SK-N-SH treated with all-trans-retinoic acid at 6 μM for 48 hours (cell line): Measurements from ENCODE around the gene TFF3.

Experiments used
- ATAC-seq: fragments of 200-7000 bp; cut with Tn5 transposase; 3 replicates; pipeline ENCODE4 v1.9.1; 2020; ENCODE audit warnings: mild to moderate bottlenecking, moderate library complexity
- ARNTL ChIP-seq: fragments of 450-650 bp; formaldehyde crosslinking; IDR thresholded peaks from 2 replicates; pipeline ENCODE4 v1.5.0; 2020; ENCODE audit warnings: low read depth, mild to moderate bottlenecking, moderate library complexity, borderline replicate concordance
- CSDC2 ChIP-seq: fragments of 250-450 bp; sonication (Bioruptor Pico); IDR thresholded peaks from 2 replicates; pipeline ENCODE4 v1.5.0; 2020; ENCODE audit warnings: mild to moderate bottlenecking, moderate library complexity
- ESRRG ChIP-seq: fragments of 250-450 bp; sonication (Bioruptor Pico); IDR thresholded peaks from 2 replicates; pipeline ENCODE4 v1.6.1; 2021; ENCODE audit warnings: mild to moderate bottlenecking
- GLIS3 ChIP-seq: fragments of 250-450 bp; sonication (Bioruptor Pico); IDR thresholded peaks from 2 replicates; pipeline ENCODE4 v1.5.0; 2020; ENCODE audit warnings: mild to moderate bottlenecking, moderate library complexity
- ISL1 ChIP-seq: fragments of 250-450 bp; sonication (Bioruptor Pico); IDR thresholded peaks from 2 replicates; pipeline ENCODE4 v2.1.2; 2022; ENCODE audit warnings: mild to moderate bottlenecking, moderate library complexity
- OSR1 ChIP-seq: fragments of 250-450 bp; sonication (Bioruptor Pico); IDR thresholded peaks from 2 replicates; pipeline ENCODE4 v1.8.0; 2022; ENCODE audit warnings: moderate library complexity, mild to moderate bottlenecking, inconsistent platforms
- PPARA ChIP-seq: fragments of 250-450 bp; sonication (Bioruptor Pico); IDR thresholded peaks from 2 replicates; pipeline ENCODE4 v1.5.0; 2020; ENCODE audit warnings: mild to moderate bottlenecking, borderline replicate concordance
- RARB ChIP-seq: fragments of 250-450 bp; sonication (Bioruptor Pico); IDR thresholded peaks from 2 replicates; pipeline ENCODE4 v1.8.0; 2021; ENCODE audit warnings: mild to moderate bottlenecking, moderate library complexity
- TCF4 ChIP-seq: fragments of 250-450 bp; sonication (Bioruptor Pico); IDR thresholded peaks from 2 replicates; pipeline ENCODE4 v1.8.0; 2021; ENCODE audit warnings: mild to moderate bottlenecking, moderate library complexity, borderline replicate concordance
- TOX ChIP-seq: fragments of 250-450 bp; sonication (Bioruptor Pico); IDR thresholded peaks from 2 replicates; pipeline ENCODE4 v1.8.0; 2021; ENCODE audit warnings: mild to moderate bottlenecking, moderate library complexity, borderline replicate concordance
- ZC3H10 ChIP-seq: fragments of 250-450 bp; sonication (Bioruptor Pico); IDR thresholded peaks from 2 replicates; pipeline ENCODE4 v1.5.1; 2021; ENCODE audit warnings: mild to moderate bottlenecking, moderate library complexity
- ZFP3 ChIP-seq: fragments of 250-450 bp; sonication (Bioruptor Pico); IDR thresholded peaks from 2 replicates; pipeline ENCODE4 v1.5.0; 2020; ENCODE audit warnings: mild to moderate bottlenecking, moderate library complexity
- ZFP30 ChIP-seq: fragments of 450-650 bp; formaldehyde crosslinking; IDR thresholded peaks from 2 replicates; pipeline ENCODE4 v1.5.0; 2022; ENCODE audit warnings: mild to moderate bottlenecking, moderate library complexity
- ZNF565 ChIP-seq: fragments of 450-650 bp; formaldehyde crosslinking; conservative IDR thresholded peaks from 2 replicates; pipeline ENCODE4 v1.5.0; 2020; ENCODE audit warnings: low read depth, mild to moderate bottlenecking, moderate library complexity
- ZNF70 ChIP-seq: fragments of 450-650 bp; formaldehyde crosslinking; IDR thresholded peaks from 2 replicates; pipeline ENCODE4 v1.5.0; 2020; ENCODE audit warnings: mild to moderate bottlenecking, moderate library complexity
- ZNF8 ChIP-seq: fragments of 450-650 bp; formaldehyde crosslinking; IDR thresholded peaks from 2 replicates; pipeline ENCODE4 v1.5.0; 2020; ENCODE audit warnings: mild to moderate bottlenecking, moderate library complexity
- TF ChIP-seq, protein P1 (sequence below): fragments of 250-450 bp; sonication (Bioruptor Pico); IDR thresholded peaks from 2 replicates; pipeline ENCODE4 v1.8.0; 2021; ENCODE audit warnings: low read depth, mild to moderate bottlenecking, moderate library complexity, borderline replicate concordance
- TF ChIP-seq, protein P2 (sequence below): fragments of 250-450 bp; sonication (Bioruptor Pico); IDR thresholded peaks from 2 replicates; pipeline ENCODE4 v1.5.1; 2020; ENCODE audit warnings: low read depth, mild to moderate bottlenecking, moderate library complexity
- TF ChIP-seq, protein P3 (sequence below): fragments of 250-450 bp; sonication (Bioruptor Pico); IDR thresholded peaks from 2 replicates; pipeline ENCODE4 v1.5.0; 2020; ENCODE audit warnings: mild to moderate bottlenecking, moderate library complexity
- TF ChIP-seq, protein P4 (sequence below): fragments of 250-450 bp; sonication (Bioruptor Pico); IDR thresholded peaks from 2 replicates; pipeline ENCODE4 v1.8.0; 2020; ENCODE audit warnings: mild to moderate bottlenecking, moderate library complexity, borderline replicate concordance

Gene TFF3

DNA sequence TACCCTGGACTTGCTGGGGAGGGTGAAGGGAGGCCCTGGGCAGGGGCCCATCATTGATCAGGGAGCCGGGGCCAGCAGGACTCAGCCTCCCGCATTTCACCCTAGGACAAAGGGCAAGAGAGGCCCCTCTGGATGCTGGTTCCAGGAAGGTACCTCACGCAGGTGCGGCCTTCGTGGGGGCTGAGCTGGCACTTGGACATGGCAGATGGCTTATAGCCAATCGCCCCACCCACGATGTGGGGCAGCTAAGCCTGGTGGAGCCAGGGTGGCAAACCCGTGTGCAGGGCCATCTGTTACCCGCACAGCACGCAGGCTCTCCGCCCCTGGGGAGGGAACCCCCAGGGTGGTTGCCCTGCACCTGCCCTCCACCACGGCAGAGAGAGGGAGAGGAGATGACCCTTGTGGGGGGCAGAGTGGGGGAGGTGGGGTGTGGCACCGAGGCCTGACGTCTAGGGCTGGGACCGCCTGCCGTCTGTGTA, 2.5 kb downstream of the TFF3 start:
- ATAC-seq, result no peak
- TF ChIP-seq PPARA (CRISPR knock-in tag), result no peak
- TF ChIP-seq TOX, result no peak
- no peak for TF ChIP-seq OSR1
- TF ChIP-seq, protein P1, sequence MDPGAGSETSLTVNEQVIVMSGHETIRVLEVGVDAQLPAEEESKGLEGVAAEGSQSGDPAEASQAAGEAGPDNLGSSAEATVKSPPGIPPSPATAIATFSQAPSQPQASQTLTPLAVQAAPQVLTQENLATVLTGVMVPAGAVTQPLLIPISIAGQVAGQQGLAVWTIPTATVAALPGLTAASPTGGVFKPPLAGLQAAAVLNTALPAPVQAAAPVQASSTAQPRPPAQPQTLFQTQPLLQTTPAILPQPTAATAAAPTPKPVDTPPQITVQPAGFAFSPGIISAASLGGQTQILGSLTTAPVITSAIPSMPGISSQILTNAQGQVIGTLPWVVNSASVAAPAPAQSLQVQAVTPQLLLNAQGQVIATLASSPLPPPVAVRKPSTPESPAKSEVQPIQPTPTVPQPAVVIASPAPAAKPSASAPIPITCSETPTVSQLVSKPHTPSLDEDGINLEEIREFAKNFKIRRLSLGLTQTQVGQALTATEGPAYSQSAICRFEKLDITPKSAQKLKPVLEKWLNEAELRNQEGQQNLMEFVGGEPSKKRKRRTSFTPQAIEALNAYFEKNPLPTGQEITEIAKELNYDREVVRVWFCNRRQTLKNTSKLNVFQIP (CRISPR knock-in tag), result no peak
- no peak for TF ChIP-seq RARB
- TF ChIP-seq, all 23 proteins: peak for 0

DNA sequence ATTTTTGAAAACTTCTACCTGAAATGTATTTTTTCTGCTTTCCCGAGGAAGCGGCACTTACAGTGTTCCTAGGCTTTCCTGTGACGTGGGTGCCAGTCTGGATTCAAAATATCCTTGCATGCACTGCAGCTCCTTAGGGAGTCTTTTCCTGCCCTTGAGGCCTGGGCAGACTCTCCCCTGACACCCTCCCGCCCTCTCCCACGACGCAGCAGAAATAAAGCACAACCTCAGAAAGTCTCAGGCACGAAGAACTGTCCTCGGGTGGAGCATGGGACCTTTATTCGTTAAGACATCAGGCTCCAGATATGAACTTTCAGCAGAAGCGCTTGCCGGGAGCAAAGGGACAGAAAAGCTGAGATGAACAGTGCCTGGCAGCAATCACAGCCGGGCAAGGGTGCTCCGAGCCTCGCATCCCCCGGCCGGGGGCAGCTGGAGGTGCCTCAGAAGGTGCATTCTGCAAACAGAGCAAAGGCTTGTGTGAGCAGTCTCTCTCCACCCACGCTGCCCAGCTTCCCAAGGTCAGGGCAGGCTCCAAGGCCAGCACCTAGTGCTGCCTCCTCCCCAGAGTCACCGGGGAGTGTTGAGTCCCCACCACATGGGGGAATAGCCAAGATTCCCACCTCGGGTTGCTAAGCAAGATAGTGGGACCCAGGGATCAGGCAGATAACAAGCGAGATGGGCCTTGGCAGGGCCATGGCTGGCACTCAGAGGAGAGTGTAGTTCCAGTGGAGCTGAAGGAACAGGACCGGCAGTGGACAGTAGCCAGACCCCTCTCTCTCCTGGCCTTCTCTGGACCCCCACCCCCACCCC, 3.2 kb downstream of the TFF3 start:
- no peak for ATAC-seq
- TF ChIP-seq, protein P2, sequence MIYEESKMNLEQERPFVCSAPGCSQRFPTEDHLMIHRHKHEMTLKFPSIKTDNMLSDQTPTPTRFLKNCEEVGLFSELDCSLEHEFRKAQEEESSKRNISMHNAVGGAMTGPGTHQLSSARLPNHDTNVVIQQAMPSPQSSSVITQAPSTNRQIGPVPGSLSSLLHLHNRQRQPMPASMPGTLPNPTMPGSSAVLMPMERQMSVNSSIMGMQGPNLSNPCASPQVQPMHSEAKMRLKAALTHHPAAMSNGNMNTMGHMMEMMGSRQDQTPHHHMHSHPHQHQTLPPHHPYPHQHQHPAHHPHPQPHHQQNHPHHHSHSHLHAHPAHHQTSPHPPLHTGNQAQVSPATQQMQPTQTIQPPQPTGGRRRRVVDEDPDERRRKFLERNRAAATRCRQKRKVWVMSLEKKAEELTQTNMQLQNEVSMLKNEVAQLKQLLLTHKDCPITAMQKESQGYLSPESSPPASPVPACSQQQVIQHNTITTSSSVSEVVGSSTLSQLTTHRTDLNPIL, result no peak
- TF ChIP-seq ARNTL (CRISPR knock-in tag) (no peak), ZNF70 (CRISPR knock-in tag) (no peak), GLIS3 (CRISPR knock-in tag) (no peak), RARB (no peak), OSR1 (no peak), ZNF8 (no peak), ISL1 (CRISPR knock-in tag) (no peak), TCF4 (CRISPR knock-in tag) (no peak), ZFP3 (no peak), ESRRG (no peak), ZNF565 (CRISPR knock-in tag) (no peak), CSDC2 (CRISPR knock-in tag) (no peak)
- TF ChIP-seq, protein P3, sequence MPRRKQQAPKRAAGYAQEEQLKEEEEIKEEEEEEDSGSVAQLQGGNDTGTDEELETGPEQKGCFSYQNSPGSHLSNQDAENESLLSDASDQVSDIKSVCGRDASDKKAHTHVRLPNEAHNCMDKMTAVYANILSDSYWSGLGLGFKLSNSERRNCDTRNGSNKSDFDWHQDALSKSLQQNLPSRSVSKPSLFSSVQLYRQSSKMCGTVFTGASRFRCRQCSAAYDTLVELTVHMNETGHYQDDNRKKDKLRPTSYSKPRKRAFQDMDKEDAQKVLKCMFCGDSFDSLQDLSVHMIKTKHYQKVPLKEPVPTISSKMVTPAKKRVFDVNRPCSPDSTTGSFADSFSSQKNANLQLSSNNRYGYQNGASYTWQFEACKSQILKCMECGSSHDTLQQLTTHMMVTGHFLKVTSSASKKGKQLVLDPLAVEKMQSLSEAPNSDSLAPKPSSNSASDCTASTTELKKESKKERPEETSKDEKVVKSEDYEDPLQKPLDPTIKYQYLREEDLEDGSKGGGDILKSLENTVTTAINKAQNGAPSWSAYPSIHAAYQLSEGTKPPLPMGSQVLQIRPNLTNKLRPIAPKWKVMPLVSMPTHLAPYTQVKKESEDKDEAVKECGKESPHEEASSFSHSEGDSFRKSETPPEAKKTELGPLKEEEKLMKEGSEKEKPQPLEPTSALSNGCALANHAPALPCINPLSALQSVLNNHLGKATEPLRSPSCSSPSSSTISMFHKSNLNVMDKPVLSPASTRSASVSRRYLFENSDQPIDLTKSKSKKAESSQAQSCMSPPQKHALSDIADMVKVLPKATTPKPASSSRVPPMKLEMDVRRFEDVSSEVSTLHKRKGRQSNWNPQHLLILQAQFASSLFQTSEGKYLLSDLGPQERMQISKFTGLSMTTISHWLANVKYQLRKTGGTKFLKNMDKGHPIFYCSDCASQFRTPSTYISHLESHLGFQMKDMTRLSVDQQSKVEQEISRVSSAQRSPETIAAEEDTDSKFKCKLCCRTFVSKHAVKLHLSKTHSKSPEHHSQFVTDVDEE (CRISPR knock-in tag), result no peak
- TF ChIP-seq, protein P4, sequence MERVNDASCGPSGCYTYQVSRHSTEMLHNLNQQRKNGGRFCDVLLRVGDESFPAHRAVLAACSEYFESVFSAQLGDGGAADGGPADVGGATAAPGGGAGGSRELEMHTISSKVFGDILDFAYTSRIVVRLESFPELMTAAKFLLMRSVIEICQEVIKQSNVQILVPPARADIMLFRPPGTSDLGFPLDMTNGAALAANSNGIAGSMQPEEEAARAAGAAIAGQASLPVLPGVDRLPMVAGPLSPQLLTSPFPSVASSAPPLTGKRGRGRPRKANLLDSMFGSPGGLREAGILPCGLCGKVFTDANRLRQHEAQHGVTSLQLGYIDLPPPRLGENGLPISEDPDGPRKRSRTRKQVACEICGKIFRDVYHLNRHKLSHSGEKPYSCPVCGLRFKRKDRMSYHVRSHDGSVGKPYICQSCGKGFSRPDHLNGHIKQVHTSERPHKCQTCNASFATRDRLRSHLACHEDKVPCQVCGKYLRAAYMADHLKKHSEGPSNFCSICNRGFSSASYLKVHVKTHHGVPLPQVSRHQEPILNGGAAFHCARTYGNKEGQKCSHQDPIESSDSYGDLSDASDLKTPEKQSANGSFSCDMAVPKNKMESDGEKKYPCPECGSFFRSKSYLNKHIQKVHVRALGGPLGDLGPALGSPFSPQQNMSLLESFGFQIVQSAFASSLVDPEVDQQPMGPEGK, result no peak

DNA sequence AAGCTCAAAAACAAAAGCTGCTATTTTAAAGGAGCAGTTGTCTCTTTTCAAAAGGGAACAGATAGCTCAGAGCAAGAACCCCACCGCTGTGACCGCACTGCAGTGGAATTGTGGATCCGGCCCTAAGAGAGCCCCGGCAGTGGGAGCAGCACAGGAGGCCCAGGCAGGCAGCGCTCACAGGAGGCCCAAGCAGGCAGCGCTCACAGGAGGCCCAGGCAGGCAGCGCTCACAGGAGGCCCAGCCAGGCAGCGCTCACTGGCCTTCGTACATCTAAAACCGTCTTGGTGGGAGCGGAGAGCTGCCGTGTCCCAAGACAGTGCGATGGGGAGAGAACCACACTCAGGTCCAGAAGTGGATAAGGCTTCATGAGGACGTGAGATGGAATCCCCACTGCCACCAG, 4.0 kb downstream of the TFF3 start:
- ATAC-seq, result no peak
- TF ChIP-seq ESRRG (no peak), ZFP30 (CRISPR knock-in tag) (no peak), RARB (no peak), ARNTL (CRISPR knock-in tag) (no peak), ZC3H10 (no peak)
- TF ChIP-seq, protein P2, result no peak
